Measurements from ENCODE around the gene PTTG1. TPM values are rescaled to one million over a fixed set of nuclear protein-coding genes. Genes with fewer than 3 reads are reported as not detected.

The PTTG1 gene
- total RNA-seq, 1 donor from 2014 or later, result 54.7 TPM

GRCh38 chr5:160471761-160472160 lies 50.1 kb downstream of the PTTG1 start:
- DNase-seq (ENCODE audit: low spot score), result no peak

GRCh38 chr5:160472482-160472881 lies 50.8 kb downstream of the PTTG1 start:
- no peak for DNase-seq (ENCODE audit: low spot score)

GRCh38 chr5:160473681-160474080 lies 52.0 kb downstream of the PTTG1 start:
- no peak for DNase-seq (ENCODE audit: low spot score)

- DNase-seq (ENCODE audit: low spot score), result no peak
Observed at GRCh38 chr5:160474084-160474483, 52.4 kb downstream of the PTTG1 start.

GRCh38 chr5:160475864-160476438 lies 54.3 kb downstream of the PTTG1 start:
- no peak for DNase-seq (ENCODE audit: low spot score)

- DNase-seq (ENCODE audit: low spot score), result no peak
Observed at GRCh38 chr5:160477266-160477970, 55.8 kb downstream of the PTTG1 start.

GRCh38 chr5:160478163-160478562 lies 56.5 kb downstream of the PTTG1 start:
- no peak for DNase-seq (ENCODE audit: low spot score)

Other genes starting within 250 kb of the PTTG1 start
- gene FABP6, start 192.3 kb upstream of the PTTG1 start, total RNA-seq (ENCODE audit: insufficient read depth, low replicate concordance), result not detected
- 0.72 TPM for gene CCNJL, start 109.3 kb upstream of the PTTG1 start, total RNA-seq (ENCODE audit: insufficient read depth, low replicate concordance)
- not detected for gene C1QTNF2, start 51.2 kb upstream of the PTTG1 start, total RNA-seq (ENCODE audit: insufficient read depth, low replicate concordance)
- 14.7 TPM for gene FAM200C, start 21.8 kb upstream of the PTTG1 start, total RNA-seq (ENCODE audit: insufficient read depth, low replicate concordance)
- 26.2 TPM for gene SLU7, start 2.8 kb upstream of the PTTG1 start, total RNA-seq (ENCODE audit: insufficient read depth, low replicate concordance)